ENCODE measurements around the gene OR2F1.

The OR2F1 gene

GRCh38 chr7:143954544-143954943 is at the start of gene OR2F1:
Gene OR2F1 (plus strand): TSS chr7:143954844. CDS start chr7:143959971, 5,127 bp downstream.
- no peak for DNase-seq (ENCODE audit: low spot score)

- DNase-seq (ENCODE audit: low spot score) = no peak
Measured at GRCh38 chr7:143905509-143905908, 49.1 kb upstream of the OR2F1 start.

- no peak for DNase-seq (ENCODE audit: low spot score)
Measured at GRCh38 chr7:143906151-143906550, 48.5 kb upstream of the OR2F1 start.

GRCh38 chr7:143906895-143907294 is 47.7 kb upstream of the OR2F1 start:
- no peak for DNase-seq (ENCODE audit: low spot score)

- no peak for DNase-seq (ENCODE audit: low spot score)
Measured at GRCh38 chr7:143908120-143908519, 46.5 kb upstream of the OR2F1 start.

GRCh38 chr7:143909863-143910262 is 44.8 kb upstream of the OR2F1 start:
- DNase-seq (ENCODE audit: low spot score) = no peak

- no peak for DNase-seq (ENCODE audit: low spot score)
Measured at GRCh38 chr7:143910473-143911248, 44.0 kb upstream of the OR2F1 start.

- no peak for DNase-seq (ENCODE audit: low spot score)
Measured at GRCh38 chr7:143913945-143914615, 40.6 kb upstream of the OR2F1 start.

- DNase-seq (ENCODE audit: low spot score) = no peak
Measured at GRCh38 chr7:143914938-143915652, 39.5 kb upstream of the OR2F1 start.

GRCh38 chr7:143924851-143925250 is 29.8 kb upstream of the OR2F1 start:
- DNase-seq (ENCODE audit: low spot score) = no peak

- no peak for DNase-seq (ENCODE audit: low spot score)
Measured at GRCh38 chr7:143929224-143929920, 25.3 kb upstream of the OR2F1 start.

GRCh38 chr7:143931739-143932138 is 22.9 kb upstream of the OR2F1 start:
- no peak for DNase-seq (ENCODE audit: low spot score)

- DNase-seq (ENCODE audit: low spot score) = no peak
Measured at GRCh38 chr7:143934526-143935325, 19.9 kb upstream of the OR2F1 start, which contains the start of gene OR2F2. Gene OR2F2 (plus strand): TSS chr7:143935233. CDS start chr7:143935233, 0 bp downstream.

- DNase-seq (ENCODE audit: low spot score) = no peak
Measured at GRCh38 chr7:143936087-143937009, 18.3 kb upstream of the OR2F1 start.

- no peak for DNase-seq (ENCODE audit: low spot score)
Measured at GRCh38 chr7:143938379-143939243, 16.0 kb upstream of the OR2F1 start.

- DNase-seq (ENCODE audit: low spot score) = no peak
Measured at GRCh38 chr7:143945423-143945822, 9.2 kb upstream of the OR2F1 start.

GRCh38 chr7:143947111-143947510 is 7.5 kb upstream of the OR2F1 start:
- no peak for DNase-seq (ENCODE audit: low spot score)

GRCh38 chr7:143948733-143949132 is 5.9 kb upstream of the OR2F1 start:
- DNase-seq (ENCODE audit: low spot score) = no peak

GRCh38 chr7:143953421-143953820 is 1.2 kb upstream of the OR2F1 start:
- no peak for DNase-seq (ENCODE audit: low spot score)
